Measurements from ENCODE around the gene AFF3.

The AFF3 gene

GRCh38 chr2:99727199-99727598, 415.2 kb downstream of the AFF3 start:
- no peak for DNase-seq

- DNase-seq: no peak
Observed at GRCh38 chr2:99726691-99727090, 415.7 kb downstream of the AFF3 start.

- DNase-seq: no peak
Observed at GRCh38 chr2:99725820-99726219, 416.6 kb downstream of the AFF3 start.

- DNase-seq: no peak
Observed at GRCh38 chr2:99722476-99722875, 419.9 kb downstream of the AFF3 start.

- no peak for DNase-seq
Observed at GRCh38 chr2:99719102-99719501, 423.3 kb downstream of the AFF3 start.

GRCh38 chr2:99715956-99716355, 426.4 kb downstream of the AFF3 start:
- no peak for DNase-seq

- DNase-seq: no peak
Observed at GRCh38 chr2:99714349-99714748, 428.0 kb downstream of the AFF3 start.

- DNase-seq: no peak
Observed at GRCh38 chr2:99711144-99711543, 431.2 kb downstream of the AFF3 start.

- DNase-seq: no peak
Observed at GRCh38 chr2:99710721-99711120, 431.7 kb downstream of the AFF3 start.

GRCh38 chr2:99709229-99709628, 433.2 kb downstream of the AFF3 start:
- DNase-seq: no peak

GRCh38 chr2:99708231-99708630, 434.2 kb downstream of the AFF3 start:
- DNase-seq: no peak

GRCh38 chr2:99707592-99707991, 434.8 kb downstream of the AFF3 start:
- no peak for DNase-seq

GRCh38 chr2:99706735-99707134, 435.7 kb downstream of the AFF3 start:
- no peak for DNase-seq

GRCh38 chr2:99701503-99701902, 440.9 kb downstream of the AFF3 start:
- no peak for DNase-seq

- DNase-seq: no peak
Observed at GRCh38 chr2:99700482-99701398, 441.6 kb downstream of the AFF3 start.

GRCh38 chr2:99698896-99699295, 443.5 kb downstream of the AFF3 start:
- no peak for DNase-seq

GRCh38 chr2:99697811-99698568, 444.4 kb downstream of the AFF3 start:
- DNase-seq: no peak

- DNase-seq: no peak
Observed at GRCh38 chr2:99695944-99696253, 446.5 kb downstream of the AFF3 start.

GRCh38 chr2:99695130-99695943, 447.1 kb downstream of the AFF3 start:
- no peak for DNase-seq

- DNase-seq: no peak
Observed at GRCh38 chr2:99694331-99694730, 448.1 kb downstream of the AFF3 start.

GRCh38 chr2:99692785-99693184, 449.6 kb downstream of the AFF3 start:
- DNase-seq: no peak

GRCh38 chr2:99691926-99692325, 450.5 kb downstream of the AFF3 start:
- no peak for DNase-seq

GRCh38 chr2:99689145-99689742, 453.1 kb downstream of the AFF3 start:
- peak in 1 of 2 experiments; percentile 6 for DNase-seq

All from NCI-H187 (cell line).